ENCODE measurements around the gene SLC45A1.
"Not testable (repeated sequence)": the region's sequence is repeated elsewhere in the genome, so short reads cannot be mapped to it uniquely, and the experiment has no call there.

SLC45A1 gene

DNA sequence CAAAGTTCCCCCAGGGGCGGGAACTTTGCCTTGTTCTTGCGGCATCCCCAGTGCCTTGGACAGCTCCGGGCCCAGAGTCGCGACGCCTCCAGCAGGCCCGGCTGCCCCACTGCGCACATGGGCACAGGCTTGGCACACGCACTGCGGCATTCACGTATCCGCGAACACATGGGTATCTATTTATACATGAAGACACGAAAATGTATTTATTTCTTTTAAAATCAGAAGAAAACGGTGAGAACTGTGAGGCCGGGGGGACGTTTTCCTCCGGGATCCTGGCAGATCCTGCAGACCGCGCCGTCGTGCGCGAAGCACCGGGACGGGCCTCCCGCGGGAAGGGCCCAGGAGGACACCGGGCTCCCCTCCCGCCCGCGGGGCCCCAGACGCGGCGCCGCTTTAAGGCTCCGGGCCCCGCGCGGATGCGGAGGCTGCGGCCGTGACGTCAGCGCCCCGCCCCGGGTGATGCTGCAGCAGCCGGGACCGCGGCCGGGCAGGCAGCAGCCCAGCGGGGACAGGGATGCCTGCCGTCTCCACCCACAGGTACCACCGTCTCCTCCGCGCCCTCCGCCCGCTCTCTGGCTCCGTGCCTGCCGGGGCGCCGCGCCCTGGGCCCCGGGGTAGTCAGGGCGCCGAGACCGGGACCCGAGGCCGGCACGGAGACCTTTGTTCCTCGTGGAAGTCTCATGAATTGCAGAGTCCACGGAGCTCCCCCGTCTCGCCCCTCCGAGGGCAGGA is at the start of gene SLC45A1:
Gene SLC45A1 (plus strand): TSS at position 468 of the 735 bp plus-strand sequence. CDS start 6,216 bp downstream, outside the sequence.
- H3K4me3 Mint-ChIP-seq = peak within 1 kb of the TSS; percentile 81
- H3K27ac Mint-ChIP-seq = no peak within 1 kb of the TSS
- peaks cover 38% of the 10 kb centered on the region for H3K4me1 Mint-ChIP-seq
- TF ChIP-seq, protein P1, sequence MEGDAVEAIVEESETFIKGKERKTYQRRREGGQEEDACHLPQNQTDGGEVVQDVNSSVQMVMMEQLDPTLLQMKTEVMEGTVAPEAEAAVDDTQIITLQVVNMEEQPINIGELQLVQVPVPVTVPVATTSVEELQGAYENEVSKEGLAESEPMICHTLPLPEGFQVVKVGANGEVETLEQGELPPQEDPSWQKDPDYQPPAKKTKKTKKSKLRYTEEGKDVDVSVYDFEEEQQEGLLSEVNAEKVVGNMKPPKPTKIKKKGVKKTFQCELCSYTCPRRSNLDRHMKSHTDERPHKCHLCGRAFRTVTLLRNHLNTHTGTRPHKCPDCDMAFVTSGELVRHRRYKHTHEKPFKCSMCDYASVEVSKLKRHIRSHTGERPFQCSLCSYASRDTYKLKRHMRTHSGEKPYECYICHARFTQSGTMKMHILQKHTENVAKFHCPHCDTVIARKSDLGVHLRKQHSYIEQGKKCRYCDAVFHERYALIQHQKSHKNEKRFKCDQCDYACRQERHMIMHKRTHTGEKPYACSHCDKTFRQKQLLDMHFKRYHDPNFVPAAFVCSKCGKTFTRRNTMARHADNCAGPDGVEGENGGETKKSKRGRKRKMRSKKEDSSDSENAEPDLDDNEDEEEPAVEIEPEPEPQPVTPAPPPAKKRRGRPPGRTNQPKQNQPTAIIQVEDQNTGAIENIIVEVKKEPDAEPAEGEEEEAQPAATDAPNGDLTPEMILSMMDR (IDR thresholded peaks at IDR 0.05) = no peak
- H3K9me3 Mint-ChIP-seq = peaks cover 3% of the 10 kb centered on the region
- H3K36me3 Mint-ChIP-seq (ENCODE audit: low read depth) = no peaks in the 10 kb centered on the region
- H3K27me3 Mint-ChIP-seq (ENCODE audit: low read depth, poor library complexity) = peaks cover 72% of the 10 kb centered on the region
- DNase-seq = peak; percentile 87

- no peak overlapping the region for H3K4me3 Mint-ChIP-seq
- DNase-seq = no peak
- peaks cover 29% of the 10 kb centered on the region for H3K4me1 Mint-ChIP-seq
- no peaks in the 10 kb centered on the region for H3K36me3 Mint-ChIP-seq (ENCODE audit: low read depth)
- peaks cover 4% of the 10 kb centered on the region for H3K9me3 Mint-ChIP-seq
- peaks cover 14% of the 10 kb centered on the region for H3K27me3 Mint-ChIP-seq (ENCODE audit: low read depth, poor library complexity)
- H3K27ac Mint-ChIP-seq = no peak overlapping the region
- TF ChIP-seq, protein P1 (IDR thresholded peaks at IDR 0.05) = no peak
Measured at GRCh38 chr1:8273036-8273435, 44.9 kb upstream of the SLC45A1 start.

DNA sequence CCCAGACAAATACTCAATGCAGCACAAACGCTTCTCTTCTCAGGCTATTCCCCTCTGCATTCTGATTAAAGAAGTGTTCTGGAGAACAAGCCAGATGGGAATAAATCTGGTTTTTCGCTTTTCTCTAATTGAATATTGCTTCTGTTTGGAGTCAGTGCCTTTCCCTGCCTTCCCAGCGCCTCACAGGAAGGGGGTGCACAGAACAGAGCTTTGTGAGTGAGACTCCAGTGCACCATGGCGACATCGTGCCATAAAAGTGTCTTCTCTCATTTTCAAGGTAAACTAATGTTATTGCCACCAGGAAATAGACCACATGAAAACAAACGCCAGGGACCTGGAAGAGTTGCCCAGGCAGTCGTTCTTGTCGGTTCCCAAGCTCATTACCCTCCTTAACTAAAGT is 43.6 kb upstream of the SLC45A1 start:
- peak; percentile 20 for DNase-seq
- peaks cover 26% of the 10 kb centered on the region for H3K4me1 Mint-ChIP-seq
- no peaks in the 10 kb centered on the region for H3K36me3 Mint-ChIP-seq (ENCODE audit: low read depth)
- peaks cover 4% of the 10 kb centered on the region for H3K9me3 Mint-ChIP-seq
- peak overlapping the region; percentile 88 for H3K27ac Mint-ChIP-seq
- H3K4me3 Mint-ChIP-seq = no peak overlapping the region
- H3K27me3 Mint-ChIP-seq (ENCODE audit: low read depth, poor library complexity) = peaks cover 12% of the 10 kb centered on the region
- TF ChIP-seq, protein P1 (IDR thresholded peaks at IDR 0.05) = no peak

GRCh38 chr1:8276173-8276914 is 41.6 kb upstream of the SLC45A1 start:
- no peak overlapping the region for H3K4me3 Mint-ChIP-seq

DNA sequence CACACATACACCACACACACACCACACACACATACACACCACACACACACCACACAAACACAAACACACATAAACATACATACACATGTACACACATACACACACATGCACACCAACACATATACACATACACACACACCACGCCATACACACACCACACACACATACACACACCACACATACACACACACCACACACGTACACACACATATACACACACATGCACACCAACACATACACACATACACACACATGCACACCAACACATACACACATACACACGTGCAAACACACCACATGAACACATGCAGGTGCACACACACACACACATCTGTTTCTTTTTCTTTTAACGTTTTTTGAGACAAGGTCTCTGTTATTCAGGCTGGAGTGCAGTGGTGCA is 41.0 kb upstream of the SLC45A1 start:
- H3K36me3 Mint-ChIP-seq (ENCODE audit: low read depth) = no peaks in the 10 kb centered on the region
- H3K27me3 Mint-ChIP-seq (ENCODE audit: low read depth, poor library complexity) = peaks cover 12% of the 10 kb centered on the region
- H3K4me1 Mint-ChIP-seq = peaks cover 30% of the 10 kb centered on the region
- TF ChIP-seq, protein P1 (IDR thresholded peaks at IDR 0.05) = no peak
- peaks cover 11% of the 10 kb centered on the region for H3K9me3 Mint-ChIP-seq
- H3K4me3 Mint-ChIP-seq = no peak overlapping the region
- H3K27ac Mint-ChIP-seq = no peak overlapping the region
- no peak for DNase-seq

More at GRCh38 chr1:8276173-8276914, 41.6 kb upstream of the SLC45A1 start:
- peak; percentile 22 for DNase-seq
- H3K36me3 Mint-ChIP-seq (ENCODE audit: low read depth) = no peaks in the 10 kb centered on the region
- H3K27me3 Mint-ChIP-seq (ENCODE audit: low read depth, poor library complexity) = peaks cover 12% of the 10 kb centered on the region
- H3K4me1 Mint-ChIP-seq = peaks cover 24% of the 10 kb centered on the region
- TF ChIP-seq, protein P1 (IDR thresholded peaks at IDR 0.05) = no peak
- H3K9me3 Mint-ChIP-seq = peaks cover 11% of the 10 kb centered on the region
- no peak overlapping the region for H3K27ac Mint-ChIP-seq

DNA sequence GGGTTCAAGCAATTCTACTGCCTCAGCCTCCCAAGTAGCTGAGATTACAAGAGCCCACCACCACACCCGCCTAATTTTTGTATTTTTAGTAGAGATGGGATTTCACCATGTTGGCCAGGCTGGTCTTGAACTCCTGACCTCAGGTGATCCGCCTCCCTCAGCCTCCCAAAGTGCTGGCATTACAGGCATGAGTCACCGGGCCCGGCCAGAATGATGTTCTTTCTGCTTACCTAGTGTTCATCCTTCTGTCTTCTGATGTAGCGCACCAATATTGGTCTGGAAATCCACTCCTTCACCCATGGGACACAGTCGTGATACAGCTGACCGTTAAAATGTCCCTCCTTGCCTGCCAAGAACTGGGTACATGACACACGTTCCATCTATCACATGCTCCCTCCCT is 39.2 kb upstream of the SLC45A1 start:
- not testable (repeated sequence) for H3K27me3 Mint-ChIP-seq (ENCODE audit: low read depth, poor library complexity); DNase-seq; H3K4me3 Mint-ChIP-seq; H3K36me3 Mint-ChIP-seq (ENCODE audit: low read depth)
- H3K9me3 Mint-ChIP-seq = peaks cover 11% of the 10 kb centered on the region
- peaks cover 48% of the 10 kb centered on the region for H3K4me1 Mint-ChIP-seq
- H3K27ac Mint-ChIP-seq = peak overlapping the region; percentile 21

Measured in nephron progenitor cell (in vitro differentiated cells).